Measurements from ENCODE around the gene FRY.
A peak's percentile ranks its signal among the peaks of the same experiment; 100 is the strongest.
"Not testable (repeated sequence)": the region's sequence is repeated elsewhere in the genome, so short reads cannot be mapped to it uniquely, and the experiment has no call there.

FRY gene

DNA sequence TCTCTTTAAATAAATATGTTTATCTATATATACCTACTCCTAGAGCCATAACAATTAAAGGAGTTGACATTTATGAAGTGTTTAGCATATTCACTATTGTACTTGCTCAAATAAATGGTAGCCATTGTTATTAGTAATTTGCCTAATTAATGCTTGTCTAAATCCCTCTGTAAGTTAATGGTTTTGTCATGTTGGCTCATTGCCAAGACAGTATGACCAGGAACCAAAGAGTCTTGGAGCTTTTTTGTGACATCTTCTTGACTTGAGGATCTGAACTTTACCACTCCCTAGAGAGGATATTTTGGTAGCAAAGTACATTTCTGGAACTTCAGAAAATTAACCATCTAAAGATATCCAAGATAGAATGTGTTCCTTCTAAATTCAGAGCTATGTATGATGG, 15.5 kb downstream of the FRY start:
- no peak for TF ChIP-seq Cebpa-rat (IDR thresholded peaks at IDR 0.05)
- no peaks in the 10 kb centered on the region for H3K9me3 ChIP-seq
- H4K20me1 ChIP-seq, result no peaks in the 10 kb centered on the region
- H3K27ac ChIP-seq, result no peak overlapping the region
- no peaks in the 10 kb centered on the region for H3K36me3 ChIP-seq
- H3K9ac ChIP-seq, result no peak overlapping the region
- no peak overlapping the region for H3K4me3 ChIP-seq
- H3K4me1 ChIP-seq, result peaks cover 33% of the 10 kb centered on the region
- peak overlapping the region; percentile 40; the same call in 1 of the 2 replicates for H3K4me2 ChIP-seq
- no peaks in the 10 kb centered on the region for H3K27me3 ChIP-seq

DNA sequence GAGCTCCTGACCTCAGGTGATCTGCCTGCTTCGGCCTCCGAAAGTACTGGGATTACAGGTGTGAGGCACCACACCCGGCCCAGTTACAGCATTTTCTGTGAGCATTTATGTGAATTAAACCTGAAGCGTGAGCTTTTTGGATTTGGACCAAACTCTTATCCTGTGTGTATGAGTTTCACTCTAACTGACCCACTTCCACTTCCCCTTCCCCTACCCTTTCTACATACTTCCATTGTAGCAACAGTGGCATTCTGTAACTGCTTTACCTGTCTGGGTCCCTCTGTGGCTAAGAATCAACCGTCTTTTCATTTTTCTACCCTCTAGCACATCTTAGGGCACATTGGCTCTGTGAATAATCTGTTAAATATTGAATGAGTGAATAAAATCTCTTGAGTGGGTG, 16.2 kb downstream of the FRY start:
- no peaks in the 10 kb centered on the region for H3K36me3 ChIP-seq
- H3K27me3 ChIP-seq, result no peaks in the 10 kb centered on the region
- peak overlapping the region; percentile 40 for H3K4me2 ChIP-seq
- H4K20me1 ChIP-seq, result no peaks in the 10 kb centered on the region
- H3K9me3 ChIP-seq, result no peaks in the 10 kb centered on the region
- H3K27ac ChIP-seq, result no peak overlapping the region
- H3K9ac ChIP-seq, result no peak overlapping the region
- H3K4me1 ChIP-seq, result peaks cover 33% of the 10 kb centered on the region
- TF ChIP-seq Cebpa-rat (IDR thresholded peaks at IDR 0.05), result no peak
- H3K4me3 ChIP-seq, result no peak overlapping the region

- no peak for TF ChIP-seq Cebpa-rat (IDR thresholded peaks at IDR 0.05)
- Histone ChIP-seq H3K4me2 (peak overlapping the region; percentile 35), H3K27ac (no peak overlapping the region)
Observed at GRCh38 chr13:32048816-32049215, 17.2 kb downstream of the FRY start.

DNA sequence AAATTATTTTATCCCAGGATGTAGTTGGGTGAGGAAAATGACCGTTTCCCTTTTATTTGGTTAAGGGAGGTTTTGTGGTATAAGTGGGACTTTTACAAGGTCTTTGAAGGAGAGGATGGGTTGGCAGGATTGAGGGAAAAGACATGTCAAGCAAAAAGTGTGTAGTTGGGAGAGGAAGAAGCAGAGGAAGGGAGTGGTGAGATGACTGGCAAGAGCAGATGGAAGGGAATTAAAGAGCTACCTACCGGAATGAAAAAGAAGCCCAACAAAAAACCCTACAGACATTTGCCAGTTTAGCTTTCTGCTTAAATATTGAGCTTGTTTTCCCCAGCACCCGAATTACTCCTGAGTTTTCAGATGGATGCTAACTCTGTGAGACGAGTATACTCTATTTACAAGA, 19.6 kb downstream of the FRY start:
- no peak overlapping the region for H3K4me2 ChIP-seq
- no peak overlapping the region for H3K9ac ChIP-seq
- no peaks in the 10 kb centered on the region for H3K9me3 ChIP-seq
- peaks cover 30% of the 10 kb centered on the region for H3K4me1 ChIP-seq
- H3K36me3 ChIP-seq, result no peaks in the 10 kb centered on the region
- H3K27me3 ChIP-seq, result no peaks in the 10 kb centered on the region
- no peak for TF ChIP-seq Cebpa-rat (IDR thresholded peaks at IDR 0.05)
- H4K20me1 ChIP-seq, result no peaks in the 10 kb centered on the region
- no peak overlapping the region for H3K4me3 ChIP-seq
- H3K27ac ChIP-seq, result no peak overlapping the region

More at GRCh38 chr13:32048816-32049215, 17.2 kb downstream of the FRY start:
- H3K36me3 ChIP-seq, result no peaks in the 10 kb centered on the region
- H3K27me3 ChIP-seq, result no peaks in the 10 kb centered on the region
- no peak overlapping the region for H3K9ac ChIP-seq
- H3K4me1 ChIP-seq, result peaks cover 33% of the 10 kb centered on the region
- H3K4me3 ChIP-seq, result no peak overlapping the region
- H4K20me1 ChIP-seq, result no peaks in the 10 kb centered on the region
- no peaks in the 10 kb centered on the region for H3K9me3 ChIP-seq

DNA sequence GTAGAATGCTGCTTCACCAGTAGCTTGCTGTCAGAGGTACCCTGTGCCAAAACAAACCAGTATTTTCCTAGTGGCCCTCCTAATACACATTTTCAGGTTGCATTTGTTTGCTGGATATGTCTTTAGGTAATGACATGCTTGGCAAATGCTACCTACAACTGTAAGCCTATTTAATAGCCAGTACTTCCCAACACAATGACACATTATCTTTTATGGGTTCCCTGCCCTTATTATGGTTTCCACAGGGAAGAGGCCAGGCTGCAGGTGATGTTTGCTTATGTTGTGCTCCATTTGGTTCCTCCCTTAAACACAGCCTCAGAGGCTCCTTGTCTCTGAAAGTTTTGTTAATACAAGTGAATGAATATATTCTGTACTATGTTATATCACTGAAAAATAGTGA, 24.7 kb downstream of the FRY start:
- no peak overlapping the region for H3K4me3 ChIP-seq
- no peaks in the 10 kb centered on the region for H3K9me3 ChIP-seq
- no peak for TF ChIP-seq Cebpa-rat (IDR thresholded peaks at IDR 0.05)
- H3K4me1 ChIP-seq, result no peaks in the 10 kb centered on the region
- H3K9ac ChIP-seq, result no peak overlapping the region
- no peak overlapping the region for H3K4me2 ChIP-seq
- no peaks in the 10 kb centered on the region for H3K36me3 ChIP-seq
- no peaks in the 10 kb centered on the region for H3K27me3 ChIP-seq
- no peak overlapping the region for H3K27ac ChIP-seq
- no peaks in the 10 kb centered on the region for H4K20me1 ChIP-seq

DNA sequence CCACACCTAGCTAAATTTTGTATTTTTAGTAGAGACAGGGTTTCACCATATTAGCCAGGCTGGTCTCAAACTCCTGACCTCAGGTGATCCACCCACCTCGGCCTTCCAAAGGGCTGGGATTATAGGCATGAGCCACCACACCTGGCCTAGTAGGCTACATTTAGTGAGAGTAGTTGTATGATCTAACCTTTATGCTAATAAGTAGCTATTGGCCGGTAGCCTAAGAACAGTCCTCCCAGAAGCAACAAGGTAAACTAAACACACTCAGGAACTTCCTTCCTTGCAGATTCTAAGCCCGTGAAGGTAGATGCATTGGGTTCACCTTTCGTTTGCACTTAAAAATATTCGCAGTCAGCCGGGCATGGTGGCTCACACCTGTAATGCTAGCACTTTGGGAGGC, 25.8 kb downstream of the FRY start:
- H3K4me2 ChIP-seq, H3K27me3 ChIP-seq, H3K27ac ChIP-seq, H3K9ac ChIP-seq, H3K4me3 ChIP-seq, H3K36me3 ChIP-seq, H3K9me3 ChIP-seq, H4K20me1 ChIP-seq, H3K4me1 ChIP-seq: not testable (repeated sequence)

GRCh38 chr13:32059511-32059984, 28.0 kb downstream of the FRY start:
- no peak overlapping the region for H3K4me2 ChIP-seq
- no peaks in the 10 kb centered on the region for H3K9me3 ChIP-seq
- H3K4me3 ChIP-seq, result no peak overlapping the region
- H4K20me1 ChIP-seq, result no peaks in the 10 kb centered on the region
- H3K36me3 ChIP-seq, result no peaks in the 10 kb centered on the region
- no peaks in the 10 kb centered on the region for H3K27me3 ChIP-seq
- TF ChIP-seq Cebpa-rat (IDR thresholded peaks at IDR 0.05), result no peak
- H3K4me1 ChIP-seq, result no peaks in the 10 kb centered on the region
- H3K27ac ChIP-seq, result no peak overlapping the region
- H3K9ac ChIP-seq, result no peak overlapping the region

GRCh38 chr13:32060401-32060878, 28.9 kb downstream of the FRY start:
- H3K4me1 ChIP-seq, result no peaks in the 10 kb centered on the region
- H3K36me3 ChIP-seq, result no peaks in the 10 kb centered on the region
- no peak overlapping the region for H3K9ac ChIP-seq
- no peaks in the 10 kb centered on the region for H3K27me3 ChIP-seq
- no peak overlapping the region for H3K4me3 ChIP-seq
- no peak overlapping the region for H3K4me2 ChIP-seq
- H3K27ac ChIP-seq, result no peak overlapping the region
- no peak for TF ChIP-seq Cebpa-rat (IDR thresholded peaks at IDR 0.05)
- no peaks in the 10 kb centered on the region for H3K9me3 ChIP-seq
- no peaks in the 10 kb centered on the region for H4K20me1 ChIP-seq

GRCh38 chr13:32063619-32064233, 32.2 kb downstream of the FRY start:
- no peaks in the 10 kb centered on the region for H3K36me3 ChIP-seq
- TF ChIP-seq Cebpa-rat (IDR thresholded peaks at IDR 0.05), result no peak
- H4K20me1 ChIP-seq, result no peaks in the 10 kb centered on the region
- no peak overlapping the region for H3K4me2 ChIP-seq
- no peak overlapping the region for H3K9ac ChIP-seq
- no peak overlapping the region for H3K4me3 ChIP-seq
- no peaks in the 10 kb centered on the region for H3K27me3 ChIP-seq
- no peaks in the 10 kb centered on the region for H3K4me1 ChIP-seq
- no peak overlapping the region for H3K27ac ChIP-seq
- H3K9me3 ChIP-seq, result no peaks in the 10 kb centered on the region

DNA sequence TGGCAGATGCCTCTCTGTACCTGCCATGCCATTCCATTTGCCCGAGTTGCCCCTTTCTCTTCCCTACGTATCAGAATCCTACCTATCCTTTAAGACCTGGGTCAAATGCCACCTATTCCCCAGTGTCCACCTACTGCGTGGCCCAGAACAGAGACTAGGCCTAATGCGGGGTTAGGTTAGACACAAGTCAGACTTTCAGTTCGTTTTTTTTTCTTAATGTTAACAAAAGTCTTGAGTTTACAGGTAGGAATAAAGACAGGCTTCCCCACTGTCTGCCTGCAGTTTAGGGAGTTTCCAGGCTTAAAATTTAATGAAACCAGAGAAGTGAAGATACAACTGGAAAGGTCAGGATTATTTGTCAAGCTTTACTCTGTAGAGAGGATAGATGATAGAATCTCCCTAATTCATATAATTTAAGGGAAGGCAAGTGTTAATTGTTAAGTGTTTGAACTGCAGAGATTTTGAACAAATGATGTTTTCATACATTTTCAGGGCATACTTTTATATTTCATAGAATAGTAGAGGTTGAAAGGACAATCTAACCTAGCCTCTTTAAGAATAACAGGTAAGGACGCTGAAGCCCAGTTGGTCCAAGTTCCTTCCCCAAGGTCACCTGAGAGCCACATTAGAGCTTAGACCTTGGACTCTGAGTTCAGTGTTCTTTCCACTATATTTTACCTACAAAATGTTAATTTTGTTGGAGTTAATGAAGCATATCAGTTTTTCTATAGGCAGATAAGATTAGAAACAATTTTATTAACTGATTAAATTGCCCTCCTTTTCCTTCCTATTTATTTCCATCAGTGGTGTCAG, 35.8 kb downstream of the FRY start:
- Histone ChIP-seq H3K9me3 (0 out of 2 replicates have a peak, but pooled peaks cover 2% of the 10 kb centered on the region), H3K4me3 (no peak overlapping the region), H3K36me3 (no peaks in the 10 kb centered on the region), H3K27ac (no peak overlapping the region), H3K4me1 (no peaks in the 10 kb centered on the region), H4K20me1 (no peaks in the 10 kb centered on the region), H3K9ac (no peak overlapping the region), H3K4me2 (no peak overlapping the region), H3K27me3 (no peaks in the 10 kb centered on the region)
- no peak for TF ChIP-seq Cebpa-rat (IDR thresholded peaks at IDR 0.05)
